Mucosa of descending colon (tissue), 3 donors: ENCODE measurements around the gene CD28. TPM values are rescaled to one million over a fixed set of nuclear protein-coding genes. Genes with fewer than 3 reads are reported as not detected.

Experiments used
- ATAC-seq: fragments of 200-7000 bp; cut with Tn5 transposase; one replicate; pipeline ENCODE4 v1.9.1; 2020; ENCODE audit warnings: mild to moderate bottlenecking, moderate library complexity
- DNase-seq, 3 donors: peaks; one replicate each; pipeline ENCODE4 v3.0.0-alpha.2; 2020
- H3K36me3 ChIP-seq: fragments of 200-600 bp; one replicate; pipeline ENCODE4 v1.8.0; 2021; ENCODE audit warnings: low read depth, mild to moderate bottlenecking
- H3K4me1 ChIP-seq: fragments of 200-600 bp; one replicate; pipeline ENCODE4 v1.8.0; 2021; ENCODE audit warnings: low read depth, mild to moderate bottlenecking
- H3K4me3 ChIP-seq: fragments of 200-600 bp; one replicate; pipeline ENCODE4 v1.8.0; 2021; ENCODE audit warnings: mild to moderate bottlenecking
- H3K9me3 ChIP-seq: fragments of 200-600 bp; one replicate; pipeline ENCODE4 v1.8.0; 2021; ENCODE audit warnings: mild to moderate bottlenecking
- intact Hi-C, 2 donors: fragments of 100-400 bp; cut with DNase I in 1 of 2; cut with micrococcal nuclease in 1 of 2; formaldehyde crosslinking; loops; one replicate each; pipeline versions ENCODE4 v1.11.0 to v1.11.1; 2022; cut with DNase I, micrococcal nuclease
- long read RNA-seq, 2 donors: library from polyadenylated mRNA; unstranded; transcript quantifications; one replicate each; pipeline ENCODE4 v2.0.0, GENCODE V29; 2019 to 2021
- total RNA-seq, 3 donors: library from RNA; stranded (reverse); fragmentation: NEBNext Ultra II Directional in 2 of 3; extraction: Animal tissue kit (Norgen Biotek cat#: 25700) in 2 of 3; gene quantifications; one replicate each; pipeline versions ENCODE4 v1.2.1 to v1.2.4, GENCODE V29; 2021 to 2023
- TF ChIP-seq, protein P1 (sequence below): fragments of 200-600 bp; IDR thresholded peaks from one replicate; pipeline ENCODE4 v1.8.0; 2022; ENCODE audit warnings: antibody characterized with exemption, mild to moderate bottlenecking
- donor health status: DM: no; HTN: no; CAD: no; lungs with moderate emphysema.
- donor health status: DM: no; HTN: no; CAD: no.
- donor health status: DM: no; HTN: yes; CAD: no.

CD28 gene
- 1 to 10 TPM in 2 of 3 donors, under 1 TPM in 1; 0.41 to 1.4 (median 1.3) TPM for total RNA-seq
- long read RNA-seq, donor 1, partial matches to known transcripts, result 0 of 1 reads
- long read RNA-seq, donor 1, other reads (novel, unspliced or antisense), result 1 of 1 reads
- long read RNA-seq, donor 2, result 0 reads

- no peak within 1 kb of the TSS for H3K4me3 ChIP-seq
- intact Hi-C loops, result no loop called here
Observed at GRCh38 chr2:203706403-203706802, at the start of gene CD28. TSS of gene CD28 (plus strand) at chr2:203706639. CDS start at chr2:203706697, 58 bp downstream.

DNA sequence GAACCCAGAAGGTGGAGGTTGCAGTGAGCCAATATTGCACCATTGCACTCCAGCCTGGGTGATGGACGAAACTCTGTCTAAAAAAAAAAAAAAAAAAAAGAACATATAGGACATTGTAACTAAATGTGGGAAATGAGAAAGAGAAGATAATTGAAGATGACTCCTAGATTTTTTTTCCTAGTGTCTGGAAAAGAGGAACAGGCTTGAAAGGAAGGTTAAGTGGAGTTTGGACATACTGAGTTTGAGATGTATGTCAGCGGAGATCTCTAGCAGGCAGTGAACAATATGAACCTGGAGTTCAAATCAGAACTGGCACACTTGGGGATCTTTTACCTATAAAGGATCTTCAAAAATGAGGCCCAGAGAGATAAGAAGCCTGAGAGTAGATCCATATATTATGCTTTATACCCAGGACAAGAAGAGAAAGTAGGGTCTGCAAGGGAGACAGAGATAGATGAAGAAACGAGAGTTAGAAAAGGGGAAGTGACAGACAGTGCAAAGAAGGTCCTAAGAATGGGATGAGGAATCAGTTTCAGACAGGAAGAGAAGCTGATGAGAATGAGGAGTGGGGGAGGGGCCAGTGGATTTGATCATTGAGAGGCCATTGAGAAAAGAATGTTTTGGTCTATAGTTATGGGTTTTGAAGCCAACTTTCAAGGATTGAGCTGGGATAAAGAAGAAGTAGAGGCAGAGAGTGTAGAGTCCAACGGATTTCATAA lies 46.9 kb upstream of the CD28 start:
- ATAC-seq (no peak), DNase-seq (peak in 1 of 3 donors; percentile 66)

More at GRCh38 chr2:203706403-203706802, at the start of gene CD28:
- Histone ChIP-seq H3K36me3 (no peaks in the 10 kb centered on the region), H3K9me3 (no peaks in the 10 kb centered on the region), H3K4me1 (no peaks in the 10 kb centered on the region)
- ATAC-seq (peak; percentile 93), DNase-seq (peak; percentile 71 to 87 (median 71))
- TF ChIP-seq, protein P1, sequence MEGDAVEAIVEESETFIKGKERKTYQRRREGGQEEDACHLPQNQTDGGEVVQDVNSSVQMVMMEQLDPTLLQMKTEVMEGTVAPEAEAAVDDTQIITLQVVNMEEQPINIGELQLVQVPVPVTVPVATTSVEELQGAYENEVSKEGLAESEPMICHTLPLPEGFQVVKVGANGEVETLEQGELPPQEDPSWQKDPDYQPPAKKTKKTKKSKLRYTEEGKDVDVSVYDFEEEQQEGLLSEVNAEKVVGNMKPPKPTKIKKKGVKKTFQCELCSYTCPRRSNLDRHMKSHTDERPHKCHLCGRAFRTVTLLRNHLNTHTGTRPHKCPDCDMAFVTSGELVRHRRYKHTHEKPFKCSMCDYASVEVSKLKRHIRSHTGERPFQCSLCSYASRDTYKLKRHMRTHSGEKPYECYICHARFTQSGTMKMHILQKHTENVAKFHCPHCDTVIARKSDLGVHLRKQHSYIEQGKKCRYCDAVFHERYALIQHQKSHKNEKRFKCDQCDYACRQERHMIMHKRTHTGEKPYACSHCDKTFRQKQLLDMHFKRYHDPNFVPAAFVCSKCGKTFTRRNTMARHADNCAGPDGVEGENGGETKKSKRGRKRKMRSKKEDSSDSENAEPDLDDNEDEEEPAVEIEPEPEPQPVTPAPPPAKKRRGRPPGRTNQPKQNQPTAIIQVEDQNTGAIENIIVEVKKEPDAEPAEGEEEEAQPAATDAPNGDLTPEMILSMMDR, result no peak

GRCh38 chr2:203660465-203660864 lies 46.0 kb upstream of the CD28 start:
- Histone ChIP-seq H3K9me3 (no peaks in the 10 kb centered on the region), H3K4me1 (peaks cover 27% of the 10 kb centered on the region), H3K36me3 (no peaks in the 10 kb centered on the region), H3K4me3 (no peak overlapping the region)
- DNase-seq, result no peak
- ATAC-seq, result no peak
- intact Hi-C loops, result no loop called here
- TF ChIP-seq, protein P1, result no peak

More for the DNA sequence above, 46.9 kb upstream of the CD28 start:
- Histone ChIP-seq H3K36me3 (no peaks in the 10 kb centered on the region), H3K9me3 (no peaks in the 10 kb centered on the region), H3K4me3 (no peak overlapping the region), H3K4me1 (peaks cover 27% of the 10 kb centered on the region)
- TF ChIP-seq, protein P1, result no peak
- intact Hi-C loops, result no loop called here

GRCh38 chr2:203661279-203661908 lies 45.0 kb upstream of the CD28 start:
- TF ChIP-seq, protein P1, result no peak
- Histone ChIP-seq H3K9me3 (no peaks in the 10 kb centered on the region), H3K36me3 (no peaks in the 10 kb centered on the region), H3K4me3 (no peak overlapping the region), H3K4me1 (peaks cover 22% of the 10 kb centered on the region)
- intact Hi-C loops, result no loop called here
- ATAC-seq (no peak), DNase-seq (no peak)

- TF ChIP-seq, protein P1, result no peak
- H3K9me3 ChIP-seq, result no peaks in the 10 kb centered on the region
- H3K4me3 ChIP-seq, result no peak overlapping the region
- no peak for DNase-seq
- H3K4me1 ChIP-seq, result peaks cover 13% of the 10 kb centered on the region
- intact Hi-C loops, result no loop called here
- no peaks in the 10 kb centered on the region for H3K36me3 ChIP-seq
- no peak for ATAC-seq
Observed at GRCh38 chr2:203662487-203662886, 44.0 kb upstream of the CD28 start.
